HEK293T (cell line): ENCODE data around the gene TFIP11.

Source experiments
- CTCF ChIA-PET: fragments of 350-600 bp; formaldehyde crosslinking; extraction: SDS; loops from one replicate; lab custom pipeline; 2021; ENCODE audit warnings: antibody characterized with exemption, inconsistent platforms; lab: Yijun Ruan, JAX
- POLR2A ChIA-PET: fragments of 350-600 bp; formaldehyde crosslinking; extraction: SDS; loops from one replicate; lab custom pipeline; 2020; ENCODE audit warnings: antibody characterized with exemption, inconsistent platforms; lab: Yijun Ruan, JAX
- DNase-seq: peaks from one replicate; pipeline ENCODE4 v3.0.0; 2012; ENCODE audit warnings: mixed read lengths; ENCODE audit errors: extremely low spot score
- ARNT ChIP-seq: fragments of 450-650 bp; IDR thresholded peaks from 2 replicates; pipeline ENCODE4 v1.6.1; 2017; ENCODE audit warnings: mild to moderate bottlenecking
- BHLHE40 ChIP-seq: fragments of 450-650 bp; IDR thresholded peaks from 2 replicates; pipeline ENCODE4 v1.6.1; 2016; ENCODE audit warnings: mild to moderate bottlenecking, moderate library complexity, borderline replicate concordance
- CTBP1 ChIP-seq: fragments of 450-650 bp; IDR thresholded peaks from 2 replicates; pipeline ENCODE4 v1.6.1; 2016; ENCODE audit warnings: borderline replicate concordance
- ELF4 ChIP-seq: fragments of 450-650 bp; IDR thresholded peaks from 2 replicates; pipeline ENCODE4 v1.6.1; 2017; ENCODE audit warnings: antibody characterized with exemption
- FOXA1 ChIP-seq: fragments of 450-650 bp; IDR thresholded peaks from 2 replicates; pipeline ENCODE4 v1.6.1; 2016; ENCODE audit warnings: mild to moderate bottlenecking
- FOXK2 ChIP-seq: fragments of 450-650 bp; IDR thresholded peaks from 2 replicates; pipeline ENCODE4 v1.6.1; 2016; ENCODE audit warnings: mild to moderate bottlenecking
- FOXM1 ChIP-seq: fragments of 450-650 bp; IDR thresholded peaks from 2 replicates; pipeline ENCODE4 v1.6.1; 2017; ENCODE audit warnings: mild to moderate bottlenecking, borderline replicate concordance
- HDGF ChIP-seq: fragments of 450-650 bp; IDR thresholded peaks from 2 replicates; pipeline ENCODE4 v1.6.1; 2017; ENCODE audit warnings: antibody characterized with exemption, borderline replicate concordance
- L3MBTL2 ChIP-seq: fragments of 450-650 bp; conservative IDR thresholded peaks from 2 replicates; pipeline ENCODE4 v1.6.1; 2016; ENCODE audit warnings: mild to moderate bottlenecking
- LEF1 ChIP-seq: fragments of 450-650 bp; IDR thresholded peaks from 2 replicates; pipeline ENCODE4 v1.6.1; 2017; ENCODE audit warnings: mild to moderate bottlenecking, borderline replicate concordance
- NFRKB ChIP-seq: fragments of 450-650 bp; IDR thresholded peaks from 2 replicates; pipeline ENCODE4 v1.6.1; 2016; ENCODE audit warnings: mild to moderate bottlenecking, moderate library complexity
- PKNOX1 ChIP-seq: fragments of 450-650 bp; IDR thresholded peaks from 2 replicates; pipeline ENCODE4 v1.6.1; 2016
- SP1 ChIP-seq: fragments of 450-650 bp; IDR thresholded peaks from 2 replicates; pipeline ENCODE4 v1.6.1; 2017
- SUZ12 ChIP-seq: fragments of 450-650 bp; IDR thresholded peaks from 2 replicates; pipeline ENCODE4 v1.6.1; 2016; ENCODE audit warnings: mild to moderate bottlenecking
- TARDBP ChIP-seq: fragments of 450-650 bp; IDR thresholded peaks from 2 replicates; pipeline ENCODE4 v1.6.1; 2016
- ZNF384 ChIP-seq: fragments of 450-650 bp; IDR thresholded peaks from 2 replicates; pipeline ENCODE4 v1.6.1; 2016

Gene TFIP11

DNA sequence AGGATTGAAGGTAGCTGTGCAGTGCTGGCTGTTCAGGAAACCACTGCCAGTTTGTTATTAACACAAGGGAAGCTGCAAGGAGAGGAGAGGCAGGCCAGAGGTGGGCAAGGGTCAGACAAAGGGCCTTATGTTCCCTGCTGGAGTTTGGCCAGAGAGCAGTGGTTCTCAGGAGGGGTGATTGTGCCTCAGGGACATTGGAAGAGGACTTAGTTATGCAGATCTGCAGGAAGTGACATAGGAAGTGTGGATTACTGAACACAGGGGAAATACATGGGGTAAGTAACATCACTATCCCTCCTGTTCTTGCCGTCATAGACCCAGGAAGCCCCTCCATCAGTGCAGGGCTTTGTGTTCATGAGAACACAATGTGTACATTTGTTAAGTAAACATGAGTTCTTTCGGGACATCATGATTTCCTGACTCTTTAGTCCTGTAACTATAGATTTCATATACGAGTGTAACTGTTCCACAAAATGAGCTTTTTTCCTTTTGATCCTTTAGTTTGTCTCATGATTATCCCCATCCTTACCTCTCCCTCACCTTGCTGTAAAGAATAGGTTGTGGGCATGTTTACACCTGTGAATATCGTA, 22.7 kb downstream of the TFIP11 start:
- TF ChIP-seq FOXK2 (no peak), ELF4 (no peak), LEF1 (no peak), CTBP1 (no peak), SUZ12 (no peak), TARDBP (no peak), HDGF (no peak)
- CTCF ChIA-PET, result no interaction called here
- DNase-seq, result no peak
- POLR2A ChIA-PET, result no interaction called here

DNA sequence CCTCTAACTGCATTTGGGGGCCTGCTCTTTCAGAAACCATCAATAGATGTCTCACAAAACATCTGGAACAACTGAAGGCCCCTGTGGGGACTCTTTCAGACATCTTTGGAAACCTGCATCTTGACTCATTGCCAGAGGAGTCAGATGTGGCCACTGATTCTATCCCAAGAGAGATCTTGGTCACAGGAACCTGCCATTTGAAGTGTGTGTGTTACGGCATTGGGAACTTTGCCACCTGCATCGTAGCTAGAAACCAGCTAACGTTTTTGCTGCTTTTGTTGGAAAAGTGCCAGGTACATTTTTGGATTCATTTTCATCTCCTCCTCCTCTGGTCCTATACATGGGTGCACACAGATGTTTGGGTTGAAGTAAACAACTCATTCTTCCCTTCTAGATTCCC, 24.3 kb downstream of the TFIP11 start:
- TF ChIP-seq ZNF384 (no peak), TARDBP (no peak), SUZ12 (no peak), ELF4 (no peak), PKNOX1 (no peak), CTBP1 (no peak), ARNT (no peak), FOXM1 (no peak), LEF1 (no peak), NFRKB (no peak), HDGF (no peak)
- DNase-seq, result no peak
- ChIA-PET CTCF (no interaction called here), POLR2A (no interaction called here)

GRCh38 chr22:26486394-26486793, 25.9 kb downstream of the TFIP11 start:
- TF ChIP-seq NFRKB (no peak), HDGF (no peak), ZNF384 (no peak), L3MBTL2 (no peak), FOXK2 (no peak), ELF4 (no peak), PKNOX1 (no peak), ARNT (no peak), TARDBP (no peak), CTBP1 (no peak), FOXA1 (no peak), FOXM1 (no peak), SUZ12 (no peak), SP1 (no peak), BHLHE40 (no peak), LEF1 (no peak)
- POLR2A ChIA-PET, result no interaction called here
- DNase-seq, result no peak
- CTCF ChIA-PET, result no interaction called here

DNA sequence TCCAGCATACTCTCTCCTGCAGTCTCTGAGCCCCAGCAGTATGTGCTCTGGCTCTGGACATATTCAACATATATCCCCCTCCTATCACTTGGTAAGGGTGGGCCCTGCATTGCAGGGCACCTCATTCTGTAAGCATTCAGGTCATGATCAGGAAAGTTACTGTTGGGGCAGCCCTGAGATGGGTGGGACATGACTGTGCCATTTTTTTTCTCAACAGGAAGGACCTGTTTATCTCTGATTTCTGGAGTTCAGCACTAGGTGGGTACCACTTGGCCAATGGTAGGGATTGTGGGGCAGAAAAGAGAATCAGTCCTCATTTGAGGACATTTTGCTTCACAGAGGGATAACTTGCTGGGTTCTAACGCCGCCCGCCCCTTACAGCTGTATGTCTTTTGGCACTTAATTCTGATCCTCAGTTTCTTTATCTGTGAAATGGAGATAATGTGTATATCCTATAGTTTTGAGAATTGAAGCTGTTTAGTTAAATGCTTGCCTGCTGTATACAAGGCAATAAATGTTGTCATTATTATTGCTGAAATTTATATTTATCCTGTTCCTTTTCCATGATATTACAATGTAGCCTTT, 26.4 kb downstream of the TFIP11 start:
- TF ChIP-seq ELF4, result no peak
- TF ChIP-seq CTBP1, result no peak
- no peak for TF ChIP-seq PKNOX1
- no peak for TF ChIP-seq L3MBTL2
- no peak for TF ChIP-seq SUZ12
- TF ChIP-seq FOXM1, result no peak
- TF ChIP-seq ARNT, result no peak
- TF ChIP-seq NFRKB, result no peak
- TF ChIP-seq HDGF, result no peak
- no peak for TF ChIP-seq FOXK2
- no peak for TF ChIP-seq TARDBP
- no peak for TF ChIP-seq FOXA1
- no peak for TF ChIP-seq SP1
- TF ChIP-seq LEF1, result no peak
- no peak for TF ChIP-seq ZNF384
- TF ChIP-seq BHLHE40, result no peak
- no peak for DNase-seq
- ChIA-PET POLR2A (no interaction called here), CTCF (no interaction called here)

GRCh38 chr22:26485013-26485412, 27.3 kb downstream of the TFIP11 start:
- ChIA-PET CTCF (no interaction called here), POLR2A (interaction anchor here (1.1 to 2.3 kb wide), 4 partner anchors 18 to 65 kb away, joined by 3 to 14 read pairs (median 8); partner anchors contain the start of gene TFIP11)
- TF ChIP-seq NFRKB, result no peak
- TF ChIP-seq FOXA1, result no peak
- no peak for TF ChIP-seq L3MBTL2
- no peak for TF ChIP-seq ARNT
- TF ChIP-seq BHLHE40, result no peak
- no peak for TF ChIP-seq ZNF384
- no peak for TF ChIP-seq PKNOX1
- no peak for TF ChIP-seq TARDBP
- TF ChIP-seq FOXM1, result no peak
- TF ChIP-seq HDGF, result no peak
- DNase-seq, result no peak
